GM12874 (cell line): ENCODE measurements around the gene CPB1.

Experiments used
- TF ChIP-seq, protein P1 (sequence below): IDR thresholded peaks from 2 replicates; pipeline ENCODE4 v1.5.1; 2011; ENCODE audit warnings: low read depth, mild to moderate bottlenecking, control low read depth, low read length, moderate library complexity; ENCODE audit not compliant: insufficient read depth

Gene CPB1

DNA sequence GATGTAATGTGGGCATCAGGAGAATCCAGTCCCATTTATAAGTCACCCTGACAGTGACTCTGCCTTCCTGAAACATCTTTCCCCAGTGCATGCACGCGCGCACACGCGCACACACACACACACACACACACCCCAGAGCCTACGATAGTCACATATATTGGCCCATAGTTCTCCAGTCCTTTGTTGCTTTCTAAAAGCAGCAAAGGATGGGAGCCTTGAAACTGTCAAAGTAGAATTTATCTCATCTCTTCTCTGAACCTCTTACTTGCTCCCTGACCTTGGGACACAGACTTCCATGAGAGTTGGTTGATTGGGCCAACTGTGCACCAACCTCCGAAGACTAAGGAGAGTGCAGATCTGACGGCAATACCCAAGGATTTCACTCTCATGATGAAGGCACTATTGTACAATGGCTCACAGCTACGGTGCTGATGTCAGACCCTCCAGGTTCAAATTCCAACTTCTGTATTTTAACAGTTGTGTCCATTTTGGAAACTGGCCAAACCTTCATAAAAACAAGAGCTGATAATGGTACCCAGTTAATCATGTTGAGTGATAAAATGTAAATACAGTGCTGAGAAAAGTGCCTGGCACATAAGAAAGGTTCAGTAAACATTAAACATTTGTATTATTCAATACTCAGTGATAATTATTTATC is 45.8 kb downstream of the CPB1 start:
- TF ChIP-seq, protein P1, sequence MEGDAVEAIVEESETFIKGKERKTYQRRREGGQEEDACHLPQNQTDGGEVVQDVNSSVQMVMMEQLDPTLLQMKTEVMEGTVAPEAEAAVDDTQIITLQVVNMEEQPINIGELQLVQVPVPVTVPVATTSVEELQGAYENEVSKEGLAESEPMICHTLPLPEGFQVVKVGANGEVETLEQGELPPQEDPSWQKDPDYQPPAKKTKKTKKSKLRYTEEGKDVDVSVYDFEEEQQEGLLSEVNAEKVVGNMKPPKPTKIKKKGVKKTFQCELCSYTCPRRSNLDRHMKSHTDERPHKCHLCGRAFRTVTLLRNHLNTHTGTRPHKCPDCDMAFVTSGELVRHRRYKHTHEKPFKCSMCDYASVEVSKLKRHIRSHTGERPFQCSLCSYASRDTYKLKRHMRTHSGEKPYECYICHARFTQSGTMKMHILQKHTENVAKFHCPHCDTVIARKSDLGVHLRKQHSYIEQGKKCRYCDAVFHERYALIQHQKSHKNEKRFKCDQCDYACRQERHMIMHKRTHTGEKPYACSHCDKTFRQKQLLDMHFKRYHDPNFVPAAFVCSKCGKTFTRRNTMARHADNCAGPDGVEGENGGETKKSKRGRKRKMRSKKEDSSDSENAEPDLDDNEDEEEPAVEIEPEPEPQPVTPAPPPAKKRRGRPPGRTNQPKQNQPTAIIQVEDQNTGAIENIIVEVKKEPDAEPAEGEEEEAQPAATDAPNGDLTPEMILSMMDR = no peak

DNA sequence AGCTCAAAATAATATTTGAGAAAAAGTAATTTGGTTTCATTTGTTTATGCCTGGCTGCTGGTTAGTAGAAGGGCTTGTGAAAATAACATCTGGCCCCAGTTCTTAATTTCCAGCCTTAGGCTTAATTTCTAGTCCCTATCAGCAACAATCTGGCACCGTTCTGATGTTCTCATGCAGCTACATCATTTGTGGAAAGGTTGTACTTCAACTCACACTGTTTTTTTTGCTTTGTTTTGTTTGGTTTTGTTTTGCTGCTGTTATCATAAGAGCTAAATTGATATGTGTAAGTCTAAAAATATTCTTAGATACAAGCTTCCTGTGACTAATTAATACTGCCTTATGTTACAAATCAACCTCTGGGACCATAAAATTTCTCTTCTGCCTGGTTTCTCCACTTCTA is 46.4 kb downstream of the CPB1 start:
- TF ChIP-seq, protein P1 = no peak

DNA sequence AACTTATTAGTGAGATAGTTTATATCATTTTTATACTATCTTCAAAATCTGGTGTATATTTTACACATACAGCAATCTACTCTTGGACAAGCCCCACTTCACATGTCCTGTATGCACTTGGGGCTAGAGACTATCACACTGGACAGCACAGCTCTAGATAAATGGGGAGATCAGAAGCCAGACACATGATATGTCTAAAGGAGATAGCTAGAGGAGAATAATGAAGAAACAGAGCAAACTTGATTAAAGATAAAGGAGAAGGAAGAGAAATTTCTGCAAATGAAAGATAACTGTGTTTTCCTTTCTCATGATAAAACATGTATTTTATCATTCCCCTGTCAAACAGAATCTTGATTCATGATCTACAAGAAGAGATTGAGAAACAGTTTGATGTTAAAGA is 50.5 kb downstream of the CPB1 start:
- TF ChIP-seq, protein P1 = no peak

DNA sequence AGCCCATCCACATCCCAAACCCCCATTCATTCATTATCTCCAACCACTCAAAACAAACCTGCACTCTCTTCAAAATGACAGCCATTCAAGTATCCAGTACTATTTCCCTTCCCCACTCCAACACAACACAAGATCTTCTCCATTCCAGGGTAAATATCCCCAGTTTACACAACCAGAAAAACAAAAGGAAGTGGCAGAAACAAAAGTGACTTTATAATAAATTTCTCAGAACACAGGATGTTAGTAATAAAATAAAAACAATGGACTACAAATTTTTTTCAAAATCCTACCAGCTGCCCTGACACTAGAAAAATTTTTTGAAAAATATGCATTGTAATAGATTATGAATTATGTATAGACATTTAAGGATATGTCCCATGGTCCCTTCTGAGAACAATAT is 51.6 kb downstream of the CPB1 start:
- TF ChIP-seq, protein P1 = no peak

DNA sequence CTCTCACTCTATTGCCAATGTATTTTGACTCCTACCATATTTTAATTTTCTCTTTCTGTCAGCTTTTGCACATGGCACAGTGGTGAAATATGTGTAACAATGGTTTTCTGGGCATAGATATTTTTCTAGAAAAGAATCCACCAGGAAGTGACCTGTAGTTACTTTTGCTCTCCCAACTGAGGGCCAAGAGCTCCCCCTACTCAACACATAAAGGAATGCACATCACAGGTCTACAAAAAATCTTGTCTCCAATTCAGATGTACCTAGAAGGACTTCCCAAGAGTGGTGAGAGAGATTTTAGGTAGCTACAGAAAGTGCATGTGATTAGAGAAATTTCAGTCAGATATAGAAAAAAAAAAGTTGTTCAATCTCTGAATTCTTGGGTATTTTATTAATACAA is 53.1 kb downstream of the CPB1 start:
- TF ChIP-seq, protein P1 = no peak

DNA sequence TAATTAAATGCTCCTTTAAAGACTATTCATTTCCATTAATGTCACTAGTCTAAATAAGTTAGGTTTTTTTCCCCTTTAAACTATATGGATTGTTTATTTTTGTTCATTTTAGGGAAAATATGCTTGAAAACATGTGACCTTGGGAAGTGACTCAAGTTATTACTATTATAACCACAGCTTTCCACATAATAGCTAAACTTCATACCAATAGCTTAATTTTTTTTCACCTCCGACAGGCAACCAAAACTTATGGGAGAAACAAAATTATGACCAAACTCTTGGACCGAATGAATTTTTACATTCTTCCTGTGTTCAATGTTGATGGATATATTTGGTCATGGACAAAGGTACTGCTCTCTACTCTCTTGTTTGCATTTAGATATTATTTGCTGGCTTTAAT is 53.7 kb downstream of the CPB1 start:
- TF ChIP-seq, protein P1 = no peak

DNA sequence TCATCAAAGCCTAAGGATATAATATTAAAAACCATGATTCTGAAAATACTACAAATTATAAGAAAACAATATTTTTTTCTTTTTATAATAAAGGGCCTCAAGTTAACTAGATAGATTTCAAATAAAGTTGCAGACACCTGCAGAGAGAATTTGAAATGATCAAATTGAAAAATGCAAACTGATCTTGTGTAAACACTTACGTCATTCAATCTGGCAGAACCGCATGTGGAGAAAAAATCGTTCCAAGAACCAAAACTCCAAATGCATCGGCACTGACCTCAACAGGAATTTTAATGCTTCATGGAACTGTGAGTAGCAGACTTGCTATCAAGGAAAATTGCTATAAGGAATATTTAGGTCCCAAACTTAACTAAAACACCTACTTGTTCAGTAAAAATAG is 54.7 kb downstream of the CPB1 start:
- TF ChIP-seq, protein P1 = no peak
